ENCODE data around the gene SLC7A14.

Gene SLC7A14

DNA sequence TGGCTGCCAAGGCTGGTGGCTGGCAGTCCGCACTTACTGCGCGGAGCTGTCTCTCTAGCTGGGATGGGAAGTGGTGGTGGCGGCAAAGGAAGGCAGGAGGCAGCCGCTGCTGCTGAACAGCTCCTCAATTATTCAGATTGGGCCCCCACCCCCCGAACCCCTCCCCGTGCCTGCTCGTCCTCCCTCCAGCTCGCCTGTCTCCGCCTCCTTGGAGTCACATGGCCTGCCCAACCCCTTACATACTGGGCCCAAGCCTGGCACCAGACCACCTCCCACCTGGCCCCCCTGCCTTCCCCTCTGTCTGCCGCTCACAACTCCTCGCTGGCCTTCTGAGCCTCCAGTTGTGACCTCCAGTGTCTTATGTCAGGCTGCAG, at the start of gene SLC7A14:
Gene SLC7A14, minus strand, starts transcription at position 139 of the 374 bp plus-strand sequence. CDS start 59,139 bp downstream, outside the sequence.
- no peak for DNase-seq (ENCODE audit: low spot score)

DNA sequence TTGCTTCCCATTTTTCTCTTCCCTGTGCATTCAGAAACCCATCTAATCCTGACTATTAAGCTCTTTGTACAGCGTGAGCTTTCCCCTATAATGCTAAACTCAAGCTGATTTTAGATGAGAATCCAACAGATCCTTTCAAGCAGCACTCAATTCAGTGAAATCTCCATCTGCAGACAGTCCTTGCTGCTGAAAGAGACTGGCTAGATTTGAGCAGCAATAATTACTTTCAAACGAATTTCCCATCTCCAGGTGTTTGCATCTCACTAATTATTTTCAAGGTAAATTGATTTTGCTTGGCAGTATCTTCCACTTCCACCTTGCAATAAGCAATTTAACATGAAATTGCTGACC, 49.5 kb upstream of the SLC7A14 start:
- DNase-seq (ENCODE audit: low spot score) = no peak

DNA sequence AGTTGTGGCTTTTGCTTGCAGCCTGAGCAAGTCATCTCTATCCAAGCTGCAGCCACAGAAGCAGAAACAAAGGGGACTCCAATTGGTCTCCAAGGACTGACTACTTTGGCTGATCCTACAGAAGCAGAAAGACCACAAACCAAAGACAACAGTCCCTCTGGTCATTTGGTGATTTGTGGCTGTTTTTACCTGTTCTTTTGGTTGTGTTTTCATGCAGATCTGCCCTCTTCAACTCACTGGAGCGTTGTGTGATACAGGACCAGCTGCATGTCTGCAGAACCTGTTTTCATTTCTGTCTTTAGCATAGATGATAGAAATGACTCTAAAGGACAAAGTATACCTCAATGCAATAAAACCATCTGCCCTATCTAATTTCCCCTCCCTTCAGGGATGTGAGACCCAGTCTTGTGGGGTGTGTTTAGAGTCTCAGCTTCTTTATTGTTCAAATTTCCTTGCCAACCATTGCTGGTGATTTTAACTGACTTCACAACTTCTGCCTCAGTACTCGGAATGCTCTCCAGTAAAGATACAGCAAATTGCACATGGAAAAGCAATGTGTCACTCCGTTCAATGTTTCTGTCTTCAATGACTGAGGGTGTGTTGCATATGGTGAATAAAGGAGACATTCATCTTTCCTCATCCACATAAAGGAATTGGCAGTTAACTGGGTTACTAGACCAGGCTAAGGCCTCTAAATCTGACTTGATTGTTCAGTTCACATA, 48.9 kb upstream of the SLC7A14 start:
- DNase-seq (ENCODE audit: low spot score) = no peak

DNA sequence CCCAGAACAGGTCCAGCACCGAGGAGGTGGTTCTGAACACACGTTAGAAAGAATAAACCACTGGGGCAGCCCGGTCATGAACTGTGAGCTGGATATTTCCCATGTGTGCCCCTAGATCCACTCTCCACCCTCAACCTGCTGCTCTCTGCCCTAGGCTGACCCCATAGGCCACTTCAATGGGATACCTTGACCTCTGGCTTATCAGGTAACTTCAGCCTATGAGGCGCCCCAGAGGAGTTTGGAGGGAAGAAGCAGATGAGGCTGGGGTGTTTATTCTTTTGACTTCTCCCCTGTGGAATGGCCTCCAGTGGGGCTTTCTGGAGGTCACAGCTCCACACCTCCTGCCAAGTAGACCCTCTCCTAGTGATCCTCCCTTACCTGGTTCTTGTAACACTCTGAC, 47.7 kb upstream of the SLC7A14 start:
- DNase-seq (ENCODE audit: low spot score) = no peak

DNA sequence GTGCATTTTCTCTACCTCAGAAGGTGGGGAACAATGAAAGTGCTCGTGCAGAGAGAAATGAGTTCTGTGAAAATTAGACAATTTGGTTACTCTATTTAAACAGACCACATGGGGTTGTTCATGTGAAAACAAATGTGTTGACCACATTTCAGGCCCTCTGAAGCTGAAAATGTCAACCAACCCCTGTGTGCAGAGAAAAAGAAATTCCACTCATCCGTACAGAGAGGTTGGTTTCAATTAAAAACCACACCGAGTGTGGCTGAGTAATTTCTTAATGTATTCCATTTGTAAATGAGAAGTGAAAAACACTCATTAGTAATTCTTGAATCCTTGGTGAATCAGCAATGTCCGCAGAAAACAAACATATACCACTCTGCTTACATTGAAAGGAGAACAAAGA, 46.9 kb upstream of the SLC7A14 start:
- DNase-seq (ENCODE audit: low spot score) = no peak

DNA sequence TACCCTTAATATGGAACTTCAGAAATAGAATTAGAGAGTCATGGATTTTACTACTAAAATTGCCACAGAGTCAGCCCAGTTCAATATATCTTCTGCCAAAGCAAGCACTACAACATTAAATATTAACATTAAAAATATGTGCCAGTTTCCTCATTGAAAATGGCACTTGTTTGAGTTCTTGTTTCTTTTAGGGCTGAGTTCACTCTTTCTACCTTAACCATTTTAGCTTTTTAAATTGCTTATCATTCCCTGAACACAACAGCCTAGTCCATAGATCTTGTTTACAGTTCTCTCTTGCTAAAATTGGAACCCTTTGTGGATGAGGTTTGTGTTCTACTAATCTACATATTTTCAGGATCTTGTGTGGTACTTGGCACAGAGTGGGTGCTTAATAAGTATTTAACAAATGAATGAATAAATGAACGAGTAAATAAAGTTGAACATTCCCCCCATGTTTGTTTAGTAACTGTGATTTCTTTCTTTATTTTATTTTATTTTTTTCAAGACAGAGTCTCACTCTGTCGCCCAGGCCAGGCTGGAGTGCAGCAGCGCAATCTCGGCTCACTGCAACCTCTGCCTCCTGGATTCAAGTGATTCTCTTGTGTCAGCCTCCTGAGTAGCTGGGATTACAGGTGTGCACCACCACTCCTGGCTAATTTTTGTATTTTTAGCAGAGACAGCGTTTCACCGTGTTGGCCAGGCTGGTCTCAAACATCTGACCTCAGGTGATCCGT, 46.0 kb upstream of the SLC7A14 start:
- DNase-seq (ENCODE audit: low spot score) = no peak

DNA sequence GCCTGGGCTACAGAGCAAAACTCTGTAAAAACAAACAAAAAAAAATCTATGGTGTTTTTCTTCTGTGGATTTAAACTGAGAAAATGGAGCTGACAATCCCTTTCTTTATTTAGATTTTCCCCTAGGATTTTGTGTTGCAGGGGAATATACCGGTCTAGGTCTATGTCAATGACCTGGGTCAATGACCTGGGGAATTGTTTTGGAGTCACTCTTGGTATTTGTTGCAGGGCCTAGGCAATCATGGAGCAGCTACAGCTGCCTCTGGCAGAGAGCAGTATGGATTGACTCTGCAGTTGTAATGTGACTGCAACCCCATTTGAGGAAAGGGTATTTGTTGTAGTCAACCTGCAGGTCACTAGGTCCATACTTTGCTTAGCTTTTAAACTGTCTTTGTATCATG, 37.6 kb upstream of the SLC7A14 start:
- DNase-seq (ENCODE audit: low spot score) = no peak

DNA sequence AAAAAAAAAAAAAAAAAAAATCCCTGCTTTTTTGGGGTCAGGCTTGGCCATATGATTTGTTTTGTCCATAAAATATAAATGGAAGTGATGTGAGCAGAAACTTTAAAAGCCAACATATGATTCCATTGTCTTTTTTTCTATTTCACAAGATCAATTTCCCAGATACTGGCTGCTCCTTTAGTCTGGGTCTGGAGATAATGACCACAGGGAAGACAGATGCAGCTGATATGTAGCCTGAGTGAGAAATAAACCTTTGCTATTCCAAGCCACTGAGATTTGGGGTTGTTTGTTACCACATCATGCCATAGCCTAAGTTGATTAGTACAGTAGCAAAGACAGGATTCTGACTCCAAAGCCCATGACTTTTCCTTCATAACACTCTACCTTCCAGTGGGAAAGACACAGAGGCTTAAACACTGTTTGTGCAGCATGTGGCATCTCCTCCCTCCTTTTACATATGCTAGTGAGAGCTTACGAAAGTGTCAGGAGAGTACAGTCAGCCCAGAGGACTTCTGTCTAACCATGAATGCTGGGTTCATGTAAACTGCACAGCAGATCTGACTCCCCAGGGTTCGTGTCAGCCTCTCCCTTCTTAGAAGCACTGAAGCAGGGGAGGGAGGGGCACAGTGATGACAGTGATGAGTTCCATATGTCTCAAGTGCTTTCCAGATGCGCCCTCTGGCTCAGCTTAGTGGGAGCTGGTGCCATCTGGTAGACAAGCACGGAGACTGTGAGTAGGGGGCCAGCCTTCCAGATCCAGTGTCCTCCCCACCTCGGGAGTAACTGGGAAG, 36.7 kb upstream of the SLC7A14 start:
- no peak for DNase-seq (ENCODE audit: low spot score)

DNA sequence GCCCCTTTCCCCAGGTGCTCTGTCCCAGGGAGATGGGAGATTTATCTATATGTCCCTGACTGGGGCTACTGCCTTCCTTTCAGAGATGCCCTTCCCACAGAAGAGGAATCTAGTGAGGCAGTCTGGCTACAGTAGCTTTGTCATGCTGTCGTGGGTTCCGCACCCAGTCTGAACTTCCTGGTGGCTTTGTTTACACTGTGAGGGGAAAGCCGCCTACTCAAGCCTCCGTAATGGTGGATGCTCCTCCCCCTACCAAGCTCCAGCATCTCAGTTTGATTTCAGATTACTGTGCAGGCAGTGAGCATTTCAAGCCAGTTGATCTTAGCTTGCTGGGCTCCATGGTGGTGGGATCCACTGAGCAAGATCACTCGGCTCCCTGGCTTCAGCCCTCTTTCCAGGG, 35.4 kb upstream of the SLC7A14 start:
- no peak for DNase-seq (ENCODE audit: low spot score)

DNA sequence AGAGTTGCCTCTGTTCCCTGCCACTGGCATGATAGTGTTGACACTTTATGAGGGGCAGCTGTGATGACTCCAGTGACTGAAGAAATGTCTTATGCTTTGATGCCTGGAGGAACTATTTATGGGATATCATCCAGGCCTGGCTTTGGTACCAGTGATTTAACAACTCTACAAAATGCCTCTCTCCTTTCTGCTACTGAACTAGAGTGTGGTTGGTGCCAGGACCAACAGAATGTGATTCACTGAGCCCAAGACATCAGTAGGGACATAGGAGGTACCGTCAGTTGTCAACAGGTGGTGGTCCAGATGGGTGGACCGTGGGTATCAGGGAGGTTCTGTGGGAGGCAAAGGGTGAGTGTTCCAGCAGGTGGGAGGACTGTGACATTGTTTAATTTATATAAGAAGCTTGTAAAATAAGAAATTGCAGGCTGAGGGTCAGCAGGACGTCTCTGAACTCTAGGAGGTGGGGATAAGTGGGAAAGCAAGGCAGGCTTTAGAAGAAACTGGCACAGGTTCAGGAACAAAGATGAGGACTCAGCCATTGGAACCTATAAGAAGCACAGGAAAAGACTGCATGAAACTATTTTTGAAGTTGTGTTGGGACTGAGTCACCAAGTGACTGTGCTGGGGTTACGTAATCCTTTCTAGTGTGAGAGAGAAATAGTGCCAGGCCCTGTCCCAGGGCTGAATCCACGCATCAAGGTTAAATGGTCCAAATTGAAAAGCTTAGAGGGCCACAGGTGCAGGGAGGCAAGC, 28.5 kb upstream of the SLC7A14 start:
- peak; percentile 92 for DNase-seq (ENCODE audit: low spot score)

DNA sequence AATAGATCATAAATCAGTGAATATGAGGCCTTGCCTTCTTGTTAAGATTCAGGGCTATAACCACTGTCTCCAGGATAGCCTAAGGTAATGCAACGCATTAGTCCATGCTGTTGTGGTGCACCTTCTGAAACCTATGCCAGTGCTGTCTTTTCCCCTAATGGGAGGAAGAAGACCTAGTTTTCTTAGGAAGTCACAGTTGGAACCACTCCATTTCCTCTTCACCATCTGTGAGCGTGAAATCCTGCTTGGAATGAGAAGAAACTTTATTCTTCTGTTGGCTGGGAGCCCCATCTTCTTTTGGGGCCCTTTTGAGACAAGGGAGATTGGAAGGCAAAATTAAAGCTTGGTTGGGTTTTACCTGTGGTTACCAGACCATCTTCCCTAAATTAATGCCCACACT, 25.9 kb upstream of the SLC7A14 start:
- no peak for DNase-seq (ENCODE audit: low spot score)

DNA sequence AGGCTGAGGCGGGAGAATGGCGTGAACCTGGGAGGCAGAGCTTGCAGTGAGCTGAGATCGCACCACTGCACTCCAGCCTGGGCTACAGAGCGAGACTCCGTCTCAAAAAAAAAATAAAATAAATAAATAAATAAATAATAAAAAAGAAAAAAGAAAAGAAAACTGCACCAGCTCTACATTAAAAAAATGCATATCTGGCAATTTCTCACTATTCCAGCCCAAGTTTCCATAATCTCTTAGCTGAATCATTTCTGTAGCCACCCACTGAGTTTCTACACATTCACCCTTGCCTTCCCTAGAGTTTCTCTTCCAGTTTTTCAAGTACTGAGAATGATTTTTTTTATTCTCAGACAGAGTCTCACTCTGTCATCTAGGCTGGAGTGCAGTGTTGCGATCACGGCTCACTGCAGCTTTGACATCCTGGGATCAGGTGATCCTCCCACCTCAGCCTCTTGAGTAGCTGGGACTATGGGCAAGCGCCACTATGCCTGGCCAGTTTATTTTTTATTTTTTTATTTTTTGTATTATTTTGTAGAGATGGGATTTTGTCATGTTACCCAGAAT, 24.5 kb upstream of the SLC7A14 start:
- DNase-seq (ENCODE audit: low spot score) = no peak

DNA sequence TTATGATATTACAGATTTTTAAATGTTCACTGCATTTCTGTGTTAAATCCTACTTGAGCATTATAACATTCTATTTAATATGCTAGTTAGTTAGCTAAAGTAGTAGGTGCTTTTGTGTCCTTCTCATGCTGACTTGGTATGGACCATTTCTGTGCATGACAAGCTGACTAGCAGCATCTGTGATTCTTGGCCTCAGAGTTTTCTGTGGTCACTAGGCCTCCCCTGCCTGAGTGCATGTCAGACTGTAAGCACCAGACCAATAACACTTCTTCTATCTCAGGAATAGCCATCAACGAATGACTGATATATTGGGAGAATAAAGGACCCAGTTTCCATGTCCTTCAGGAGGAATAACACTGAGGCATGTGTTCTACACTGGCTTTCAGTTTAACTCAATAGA, 22.6 kb upstream of the SLC7A14 start:
- DNase-seq (ENCODE audit: low spot score) = no peak

DNA sequence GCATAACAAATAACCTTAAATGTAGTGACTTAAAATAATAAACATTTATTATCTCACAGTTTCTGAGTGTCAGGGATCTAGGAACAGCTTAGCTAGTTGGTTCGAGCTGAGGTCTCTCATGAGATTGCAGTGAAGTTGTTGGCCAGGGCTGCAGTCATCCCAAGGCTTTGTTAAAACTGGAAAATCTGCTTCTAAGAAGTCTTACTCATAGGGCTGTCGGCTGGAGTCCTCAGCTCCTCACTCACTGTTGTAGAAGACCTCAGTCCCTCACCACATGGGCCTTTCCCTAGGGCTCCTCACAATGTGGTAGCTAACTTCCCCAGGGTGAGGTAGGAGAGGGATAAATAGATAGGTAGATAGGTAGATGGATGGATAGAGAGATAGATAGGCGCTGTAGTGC, 20.8 kb upstream of the SLC7A14 start:
- no peak for DNase-seq (ENCODE audit: low spot score)

DNA sequence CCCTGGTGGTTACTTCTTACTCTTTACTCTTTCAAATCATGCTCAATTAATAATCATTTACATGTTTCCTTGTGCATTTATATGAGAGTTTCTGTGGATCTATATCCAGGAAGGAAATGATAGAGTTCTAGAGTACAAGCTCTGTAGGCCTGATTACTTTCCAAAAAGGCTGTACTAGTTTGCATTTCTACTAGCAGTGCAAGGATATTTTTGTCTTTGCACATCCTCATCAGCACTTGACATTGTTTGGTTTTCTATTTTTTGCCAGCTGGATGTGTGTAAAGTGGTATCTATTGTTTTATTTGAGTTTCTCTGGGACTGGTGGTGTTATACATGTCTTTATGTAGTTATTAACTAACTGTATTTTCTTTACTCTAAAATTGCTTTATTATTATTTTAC, 19.6 kb upstream of the SLC7A14 start:
- no peak for DNase-seq (ENCODE audit: low spot score)

DNA sequence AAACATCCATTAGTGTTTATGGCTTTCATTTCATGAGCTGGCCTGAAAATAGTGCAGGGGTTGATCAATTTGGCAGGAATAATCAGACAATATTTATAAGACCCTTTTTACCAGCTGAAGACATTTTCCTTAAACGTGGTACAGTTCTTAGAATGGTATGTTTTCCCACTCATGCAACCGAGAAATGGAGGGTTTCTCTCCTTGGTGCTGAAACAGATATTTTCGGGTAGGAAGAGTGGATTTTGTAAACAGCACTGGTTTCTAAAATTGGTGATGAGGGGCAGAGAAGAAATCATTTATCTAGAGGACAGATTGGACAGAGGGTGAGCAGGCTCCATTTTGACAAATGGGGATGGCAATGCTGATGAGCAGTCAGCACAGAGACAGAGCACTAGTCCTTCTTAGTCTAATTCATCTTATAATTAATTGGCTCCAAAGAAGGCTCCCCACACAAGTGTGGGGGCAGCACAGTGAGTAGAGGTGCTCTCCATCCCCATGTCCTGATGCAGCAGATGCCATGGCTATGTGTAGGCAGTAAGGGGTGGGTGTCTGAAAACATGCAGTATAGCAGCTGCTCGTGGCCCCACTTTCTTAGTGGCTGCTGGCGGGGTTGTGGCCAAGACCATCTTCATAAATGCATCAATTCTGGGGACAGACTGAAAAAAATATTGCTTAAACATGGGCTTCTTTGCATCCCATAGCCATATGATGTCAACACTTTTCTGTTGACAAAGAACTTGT, 18.1 kb upstream of the SLC7A14 start:
- DNase-seq (ENCODE audit: low spot score) = no peak

DNA sequence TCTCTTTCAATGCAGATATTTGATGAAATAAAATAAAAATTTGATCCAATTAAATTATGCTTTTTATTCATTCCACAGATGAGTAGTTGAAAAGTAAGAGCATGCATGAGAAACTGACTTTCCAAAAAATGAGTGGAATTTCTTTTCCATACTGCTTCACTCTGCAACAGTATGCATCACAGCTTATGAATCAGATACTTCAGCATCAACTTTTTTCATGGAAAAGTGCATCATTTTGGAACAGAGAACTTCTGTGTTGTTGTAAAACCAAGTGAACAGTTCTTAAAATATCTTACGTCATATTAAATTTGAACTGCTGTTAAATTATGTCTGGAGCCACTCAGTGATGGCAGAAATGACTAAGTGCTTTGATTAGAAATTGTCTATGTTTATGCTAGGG, 16.7 kb upstream of the SLC7A14 start:
- no peak for DNase-seq (ENCODE audit: low spot score)

DNA sequence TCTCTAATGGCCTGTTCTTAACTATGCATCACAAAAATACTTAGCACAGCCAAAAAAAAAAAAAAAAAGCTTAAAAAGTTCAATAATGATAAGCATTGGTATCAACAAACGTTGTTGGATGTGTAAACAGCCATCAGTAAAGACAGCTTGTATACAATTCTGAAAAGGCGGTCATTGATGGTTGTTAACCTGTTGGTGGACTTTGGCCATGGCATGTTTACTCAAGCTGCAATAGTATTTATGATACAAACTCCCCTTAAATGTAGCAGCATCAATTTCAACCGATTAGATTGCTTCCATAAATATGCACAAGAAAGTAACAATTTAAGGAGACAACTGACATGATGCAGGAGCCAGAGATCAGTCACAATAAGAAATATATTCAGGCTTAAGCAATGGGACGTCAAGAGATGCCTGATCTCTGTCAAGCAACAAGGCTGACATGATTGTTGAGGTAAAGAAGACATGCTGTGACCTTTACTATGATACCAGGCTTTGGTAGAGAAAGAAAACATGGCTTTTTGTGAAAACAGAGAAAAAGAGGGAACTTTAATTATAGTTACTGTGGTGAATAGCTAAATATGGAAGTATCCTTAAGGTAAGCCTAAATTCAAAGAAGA, 14.2 kb upstream of the SLC7A14 start:
- no peak for DNase-seq (ENCODE audit: low spot score)

DNA sequence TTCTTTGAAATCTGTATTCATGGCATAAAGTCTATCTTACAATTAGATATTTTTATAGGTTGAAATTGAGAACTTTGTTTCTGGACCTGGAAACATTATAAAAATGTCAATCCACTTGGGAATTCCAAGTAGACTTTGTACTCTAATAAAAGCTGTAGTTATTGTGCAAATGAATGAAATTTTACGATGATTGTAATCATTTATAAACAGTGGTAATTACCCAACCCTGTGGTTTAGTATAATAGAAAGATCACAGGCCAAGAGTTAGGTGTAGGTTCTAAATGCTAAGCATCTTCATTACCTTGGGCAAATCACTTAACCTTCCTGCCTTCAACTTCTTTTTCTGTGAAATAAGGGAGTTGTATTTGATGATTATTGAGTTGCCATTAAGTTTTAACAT, 13.2 kb upstream of the SLC7A14 start:
- no peak for DNase-seq (ENCODE audit: low spot score)

DNA sequence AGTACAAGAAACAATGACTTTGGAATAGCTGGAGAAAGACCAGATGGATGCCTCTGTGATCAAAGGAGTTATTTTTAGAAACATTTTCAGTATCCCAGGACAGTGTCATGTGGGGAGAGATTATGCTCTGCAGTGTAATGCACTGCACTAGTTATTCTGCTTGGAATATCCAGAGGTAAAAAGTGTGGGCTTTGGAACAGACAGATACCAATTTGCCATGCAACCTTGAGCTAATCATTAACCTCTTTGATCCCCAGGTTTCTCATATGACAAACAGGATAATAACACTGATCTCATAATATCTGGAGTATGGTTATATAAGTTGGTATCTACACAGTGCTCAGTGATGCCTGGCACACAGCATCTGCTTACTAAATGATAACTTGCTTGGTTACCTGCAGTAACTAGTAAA, 12.2 kb upstream of the SLC7A14 start:
- no peak for DNase-seq (ENCODE audit: low spot score)

DNA sequence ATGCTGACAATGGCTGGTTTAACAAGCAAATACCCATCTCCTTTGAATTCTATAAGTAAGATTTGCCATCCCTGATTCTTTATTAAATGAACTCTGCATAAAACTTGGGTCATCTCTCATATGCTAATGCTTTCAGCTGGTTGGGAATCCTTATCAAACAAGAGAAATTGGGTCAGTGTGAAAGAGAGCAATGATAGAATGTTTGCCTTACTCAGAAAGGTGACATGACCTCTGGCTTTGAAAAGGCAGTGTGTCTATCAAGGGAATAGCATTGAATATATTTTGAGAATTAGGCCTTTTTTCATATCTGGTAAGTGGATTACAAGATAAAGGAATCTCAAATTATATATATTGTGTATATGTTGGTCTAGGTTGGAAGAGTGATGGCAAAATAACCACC, 8.7 kb upstream of the SLC7A14 start:
- no peak for DNase-seq (ENCODE audit: low spot score)
